Endothelial cell of umbilical vein (primary cell): ENCODE data around the gene PLCG2.

Experiments used
- CTCF ChIP-seq, 2 donors: IDR thresholded peaks; 1 replicate in 1 of 2; 2 replicates in 1 of 2; pipeline ENCODE4 v1.5.1; 2011; ENCODE audit warnings: low read length in 2 of 2, mild to moderate bottlenecking in 2 of 2, moderate library complexity in 2 of 2, control low read depth in 1 of 2, inconsistent platforms in 1 of 2, low read depth in 1 of 2; ENCODE audit not compliant: insufficient read depth in 1 of 2; ENCODE audit errors: extremely low read depth in 1 of 2
- EZH2 ChIP-seq: IDR thresholded peaks from 2 replicates; pipeline ENCODE4 v1.6.1; 2012; ENCODE audit warnings: borderline replicate concordance, low read depth, mild to moderate bottlenecking, moderate library complexity, low read length, inconsistent platforms; ENCODE audit not compliant: severe bottlenecking
- FOS ChIP-seq: IDR thresholded peaks from 2 replicates; pipeline ENCODE4 v1.6.1; 2011; ENCODE audit warnings: mild to moderate bottlenecking, low read length, moderate library complexity, borderline replicate concordance; ENCODE audit not compliant: insufficient read depth
- GATA2 ChIP-seq: IDR thresholded peaks from 2 replicates; pipeline ENCODE4 v1.7.0; 2011; ENCODE audit warnings: low read depth, mild to moderate bottlenecking, moderate library complexity, mixed read lengths, low read length; ENCODE audit not compliant: insufficient read length, insufficient read depth
- JUN ChIP-seq: IDR thresholded peaks from 2 replicates; pipeline ENCODE4 v1.6.1; 2011; ENCODE audit warnings: borderline replicate concordance, low read depth; ENCODE audit not compliant: insufficient read length, insufficient read depth
- MYC ChIP-seq: IDR thresholded peaks from one replicate; pipeline ENCODE4 v1.6.1; 2011; ENCODE audit warnings: mild to moderate bottlenecking, low read depth, low read length
- POLR2A ChIP-seq: IDR thresholded peaks from 2 replicates; pipeline ENCODE4 v1.6.1; 2012; ENCODE audit warnings: low read depth, mild to moderate bottlenecking, control low read depth, low read length
- POLR2AphosphoS5 ChIP-seq: IDR thresholded peaks from 2 replicates; pipeline ENCODE4 v1.6.1; 2012; ENCODE audit warnings: low read depth, mild to moderate bottlenecking, control low read depth, low read length, moderate library complexity; ENCODE audit not compliant: insufficient read depth
- TF ChIP-seq, protein P1 (sequence below): IDR thresholded peaks from 2 replicates; pipeline ENCODE4 v1.6.1; 2011; ENCODE audit not compliant: insufficient read depth, insufficient read length

DNA sequence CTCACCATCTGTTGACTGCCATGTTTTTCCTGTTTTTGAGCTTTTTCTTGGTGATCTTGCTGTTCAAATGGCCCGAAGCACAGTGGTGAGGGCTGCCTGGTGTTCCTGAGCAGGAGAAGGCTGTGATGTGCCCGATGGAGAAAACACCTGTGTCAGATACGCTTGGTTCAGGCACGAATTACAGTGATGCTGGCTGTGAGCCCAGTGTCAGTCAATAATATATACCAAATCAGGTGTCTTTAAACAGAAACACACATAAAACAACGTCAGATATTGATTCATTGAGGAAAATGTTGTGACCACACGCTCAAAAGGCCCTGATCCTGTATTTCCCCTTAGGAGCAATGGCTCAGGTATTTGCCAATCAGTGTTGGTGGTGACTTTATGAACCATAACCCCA is 120.5 kb downstream of the PLCG2 start:
- no peak for TF ChIP-seq CTCF (IDR thresholded peaks at IDR 0.05; ENCODE audit: extremely low read depth in 1 of 2, insufficient read depth in 1 of 2, low read depth in 1 of 2, low read length in 2 of 2)
- no peak for TF ChIP-seq POLR2A
- TF ChIP-seq, protein P1, sequence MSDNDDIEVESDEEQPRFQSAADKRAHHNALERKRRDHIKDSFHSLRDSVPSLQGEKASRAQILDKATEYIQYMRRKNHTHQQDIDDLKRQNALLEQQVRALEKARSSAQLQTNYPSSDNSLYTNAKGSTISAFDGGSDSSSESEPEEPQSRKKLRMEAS, result no peak
- no peak for TF ChIP-seq GATA2
- TF ChIP-seq POLR2AphosphoS5, result no peak
- no peak for TF ChIP-seq EZH2
- no peak for TF ChIP-seq MYC
- no peak for TF ChIP-seq JUN
- TF ChIP-seq FOS, result no peak
